Gastrocnemius medialis (tissue), 4 donors: ENCODE data around the gene NOTCH4.
"Not testable (repeated sequence)": the region's sequence is repeated elsewhere in the genome, so short reads cannot be mapped to it uniquely, and the experiment has no call there.

Experiments
- POLR2A ChIP-seq, 2 donors: fragments of 450-650 bp; IDR thresholded peaks; one replicate each; pipeline ENCODE4 v1.6.1; 2017; ENCODE audit warnings: antibody characterized with exemption in 2 of 2, mild to moderate bottlenecking in 2 of 2, moderate library complexity in 2 of 2
- TF ChIP-seq, protein P1 (sequence below), 5 experiments: fragments of 450-650 bp in 3 of 5; fragments of 200-600 bp in 2 of 5; sonication (generic) in 2 of 5; IDR thresholded peaks in 4 of 5; conservative IDR thresholded peaks in 1 of 5; 1 replicate in 4 of 5; 2 replicates in 1 of 5; pipeline ENCODE4 v1.5.1; 2016 to 2019; ENCODE audit warnings: antibody characterized with exemption in 5 of 5, mild to moderate bottlenecking in 3 of 5, moderate library complexity in 3 of 5

DNA sequence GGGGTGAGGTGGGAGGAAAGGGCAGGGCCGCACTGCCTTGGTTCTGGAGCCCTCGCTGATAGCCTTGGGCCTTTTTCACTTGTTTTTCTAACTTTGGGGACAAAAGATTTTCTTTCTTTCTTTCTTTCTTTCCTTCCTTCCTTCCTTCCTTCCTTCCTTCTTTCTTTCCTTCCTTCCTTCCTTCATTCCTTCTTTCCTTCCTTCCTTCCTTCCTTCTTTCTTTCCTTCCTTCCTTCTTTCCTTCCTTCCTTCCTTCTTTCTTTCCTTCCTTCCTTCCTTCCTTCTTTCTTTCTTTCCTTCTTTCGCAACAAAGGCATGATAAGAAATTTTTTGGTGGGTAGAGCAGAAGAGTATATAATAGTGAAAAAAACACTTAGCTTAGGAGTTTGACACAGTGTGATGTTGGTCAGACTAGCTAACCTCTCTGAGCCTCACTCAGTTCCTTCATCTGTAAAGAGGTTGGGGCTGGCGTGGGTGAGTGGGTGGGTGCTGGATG lies 18.5 kb upstream of the NOTCH4 start:
- TF ChIP-seq, protein P1, sequence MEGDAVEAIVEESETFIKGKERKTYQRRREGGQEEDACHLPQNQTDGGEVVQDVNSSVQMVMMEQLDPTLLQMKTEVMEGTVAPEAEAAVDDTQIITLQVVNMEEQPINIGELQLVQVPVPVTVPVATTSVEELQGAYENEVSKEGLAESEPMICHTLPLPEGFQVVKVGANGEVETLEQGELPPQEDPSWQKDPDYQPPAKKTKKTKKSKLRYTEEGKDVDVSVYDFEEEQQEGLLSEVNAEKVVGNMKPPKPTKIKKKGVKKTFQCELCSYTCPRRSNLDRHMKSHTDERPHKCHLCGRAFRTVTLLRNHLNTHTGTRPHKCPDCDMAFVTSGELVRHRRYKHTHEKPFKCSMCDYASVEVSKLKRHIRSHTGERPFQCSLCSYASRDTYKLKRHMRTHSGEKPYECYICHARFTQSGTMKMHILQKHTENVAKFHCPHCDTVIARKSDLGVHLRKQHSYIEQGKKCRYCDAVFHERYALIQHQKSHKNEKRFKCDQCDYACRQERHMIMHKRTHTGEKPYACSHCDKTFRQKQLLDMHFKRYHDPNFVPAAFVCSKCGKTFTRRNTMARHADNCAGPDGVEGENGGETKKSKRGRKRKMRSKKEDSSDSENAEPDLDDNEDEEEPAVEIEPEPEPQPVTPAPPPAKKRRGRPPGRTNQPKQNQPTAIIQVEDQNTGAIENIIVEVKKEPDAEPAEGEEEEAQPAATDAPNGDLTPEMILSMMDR (IDR thresholded peaks at IDR 0.05 in 4 of 5, conservative IDR thresholded peaks at IDR 0.05 in 1 of 5) = not testable (repeated sequence)
- TF ChIP-seq POLR2A (IDR thresholded peaks at IDR 0.05) = not testable (repeated sequence)
